ENCODE results near the gene MYO5A. TPM values are rescaled to one million over a fixed set of nuclear protein-coding genes. Genes with fewer than 3 reads are reported as not detected.

The MYO5A gene
- total RNA-seq, 2 donors from 2014 or later, result 12.3 to 21.5 TPM

GRCh38 chr15:52350423-52350822 is 178.3 kb downstream of the MYO5A start:
- H3K4me1 ChIP-seq, result peaks cover 0 to 4% of the 10 kb centered on the region in 2 donors
- H3K36me3 ChIP-seq, result peaks cover 31% of the 10 kb centered on the region
- no peaks in the 10 kb centered on the region for H3K27me3 ChIP-seq

GRCh38 chr15:52349052-52349700 is 179.5 kb downstream of the MYO5A start:
- no peaks in the 10 kb centered on the region for H3K9me3 ChIP-seq
- no peaks in the 10 kb centered on the region for H3K27me3 ChIP-seq
- peaks cover 32% of the 10 kb centered on the region for H3K36me3 ChIP-seq
- H3K27ac ChIP-seq, result peak overlapping the region; percentile 7 to 56
- no peak for DNase-seq (ENCODE audit: low spot score)
- H3K4me1 ChIP-seq, result peaks cover 0 to 7% of the 10 kb centered on the region in 2 donors
- no peak for TF ChIP-seq CTCF (IDR thresholded peaks at IDR 0.05)
- no peak overlapping the region for H3K4me3 ChIP-seq

More at GRCh38 chr15:52350423-52350822, 178.3 kb downstream of the MYO5A start:
- DNase-seq (ENCODE audit: low spot score), result no peak
- no peak overlapping the region for H3K27ac ChIP-seq
- no peak for TF ChIP-seq CTCF (IDR thresholded peaks at IDR 0.05)
- H3K4me3 ChIP-seq, result no peak overlapping the region
- H3K9me3 ChIP-seq, result no peaks in the 10 kb centered on the region

- no peak for TF ChIP-seq CTCF (IDR thresholded peaks at IDR 0.05)
- DNase-seq (ENCODE audit: low spot score), result no peak
- Histone ChIP-seq H3K27me3 (no peaks in the 10 kb centered on the region), H3K4me3 (no peak overlapping the region), H3K36me3 (peaks cover 25% of the 10 kb centered on the region), H3K9me3 (no peaks in the 10 kb centered on the region), H3K27ac (peak overlapping the region; percentile 29 to 56), H3K4me1 (peaks cover 0 to 12% of the 10 kb centered on the region in 2 donors)
Measured at GRCh38 chr15:52348056-52348745, 180.5 kb downstream of the MYO5A start.

GRCh38 chr15:52344592-52344991 is 184.1 kb downstream of the MYO5A start:
- Histone ChIP-seq H3K27ac (peak overlapping the region; percentile 26 to 76), H3K36me3 (peaks cover 13% of the 10 kb centered on the region), H3K27me3 (no peaks in the 10 kb centered on the region), H3K9me3 (no peaks in the 10 kb centered on the region), H3K4me3 (no peak overlapping the region), H3K4me1 (peaks cover 0 to 12% of the 10 kb centered on the region in 2 donors)
- no peak for TF ChIP-seq CTCF (IDR thresholded peaks at IDR 0.05)
- no peak for DNase-seq (ENCODE audit: low spot score)

- Histone ChIP-seq H3K27me3 (no peaks in the 10 kb centered on the region), H3K9me3 (no peaks in the 10 kb centered on the region), H3K4me3 (no peak overlapping the region), H3K27ac (peak overlapping the region; percentile 26 to 76), H3K36me3 (peaks cover 10% of the 10 kb centered on the region), H3K4me1 (peaks cover 0 to 12% of the 10 kb centered on the region in 2 donors)
- no peak for TF ChIP-seq CTCF (IDR thresholded peaks at IDR 0.05)
- no peak for DNase-seq (ENCODE audit: low spot score)
Measured at GRCh38 chr15:52343831-52344230, 184.8 kb downstream of the MYO5A start.

Measured in right atrium auricular region (tissue), 2 donors.